Right cardiac atrium (tissue), 5 donors: ENCODE measurements around the gene CELF2. TPM values are rescaled to one million over a fixed set of nuclear protein-coding genes. Genes with fewer than 3 reads are reported as not detected.

Experiments
- ATAC-seq, 2 donors: fragments of 200-7000 bp; cut with Tn5 transposase; one replicate each; pipeline versions ENCODE4 v1.8.0 to v1.9.1; 2020; ENCODE audit warnings: moderate library complexity in 2 of 2, mild to moderate bottlenecking in 1 of 2
- DNase-seq, 3 donors: peaks; one replicate each; pipeline ENCODE4 v3.0.0-alpha.2; 2020
- H3K27ac ChIP-seq: one replicate; pipeline ENCODE4 v1.5.1; 2013; ENCODE audit warnings: mild to moderate bottlenecking, low read length, control low read depth, moderate library complexity
- H3K27me3 ChIP-seq: one replicate; pipeline ENCODE4 v1.6.1; 2013; ENCODE audit not compliant: control insufficient read depth, insufficient read depth
- H3K4me1 ChIP-seq: one replicate; pipeline ENCODE4 v1.6.1; 2013; ENCODE audit warnings: low read length; ENCODE audit not compliant: control insufficient read depth, insufficient read depth
- H3K4me3 ChIP-seq: one replicate; pipeline ENCODE4 v1.5.1; 2013; ENCODE audit warnings: low read length, control low read depth
- H3K9me3 ChIP-seq: one replicate; pipeline ENCODE4 v1.6.1; 2013; ENCODE audit warnings: low read length; ENCODE audit not compliant: control insufficient read depth
- WGBS: extraction: QIAGEN DNeasy Blood & Tissue Kit; methylation state at CpG from one replicate; pipeline ENCODE4 v1.1.7; 2013; 5-methylcytosine and 5-hydroxymethylcytosine counted together
- intact Hi-C, 4 donors: fragments of 100-400 bp; cut with DNase I; formaldehyde crosslinking; loops; one replicate each; pipeline versions ENCODE4 v1.11.0 to v1.14.0; 2022 to 2023
- polyA plus RNA-seq: library from polyadenylated mRNA; stranded (reverse); fragments of 200-250 nt; gene quantifications from one replicate; pipeline ENCODE4 v1.2.3, GENCODE V29; 2013
- total RNA-seq, 4 donors: library from RNA; stranded (reverse); fragmentation: NEBNext Ultra II Directional; extraction: Animal tissue kit (Norgen Biotek cat#: 25700); gene quantifications; one replicate each; pipeline ENCODE4 v1.2.1, GENCODE V29; 2021
- donor health status: healthy with polysubstance abuse.
- donor health status: DM: no; HTN: yes; CAD: no.
- donor health status: DM: no; HTN: no; CAD: no.
- donor health status: DM: no; HTN: yes; CAD: no; lungs with severe emphysema.
- donor health status: DM: yes; HTN: yes; CAD: no.

The CELF2 gene
- total and polyA plus RNA-seq, 5 donors: 19.4 to 87.0 (median 76.8) TPM

GRCh38 chr10:11012421-11013295 lies 5.0 kb upstream of the CELF2 start:
- 39% methylated on average over 15 of the region's 15 CpGs for WGBS
- no peak overlapping the region for H3K4me3 ChIP-seq
- intact Hi-C loops: loop anchor here in 2 of 4 donors (10.0 kb wide), 2 partner anchors 98 to 218 kb away; no protein-coding TSS in a partner anchor

DNA sequence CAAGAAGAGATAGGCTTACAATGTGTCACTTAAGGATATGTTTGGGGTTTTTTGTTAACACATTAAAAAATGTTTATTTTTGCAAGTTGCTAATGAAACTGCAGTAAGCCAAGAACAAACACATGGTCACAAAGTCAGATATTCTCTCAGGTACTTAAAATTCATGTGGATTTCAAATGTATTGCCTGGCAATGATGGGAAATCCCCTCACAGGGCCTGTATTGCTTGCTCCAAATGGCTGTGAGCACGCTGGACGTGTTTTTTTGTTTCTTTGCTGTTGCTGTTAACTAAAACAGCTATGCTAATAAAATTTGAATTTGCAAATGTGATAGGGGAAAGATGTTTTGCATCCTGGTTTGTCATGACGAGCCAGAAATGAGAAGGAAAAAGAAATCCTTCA lies 3.8 kb upstream of the CELF2 start:
- H3K4me1 ChIP-seq: peaks cover 2% of the 10 kb centered on the region
- no peak overlapping the region for H3K4me3 ChIP-seq
- ATAC-seq: no peak
- no peak overlapping the region for H3K27ac ChIP-seq
- no peaks in the 10 kb centered on the region for H3K9me3 ChIP-seq
- WGBS: 77% methylated on average over 3 of the region's 3 CpGs
- DNase-seq: no peak
- no peaks in the 10 kb centered on the region for H3K27me3 ChIP-seq
- intact Hi-C loops: loop anchor here in 2 of 4 donors (10.0 kb wide), 2 partner anchors 99 to 219 kb away; no protein-coding TSS in a partner anchor

More at GRCh38 chr10:11012421-11013295, 5.0 kb upstream of the CELF2 start:
- Histone ChIP-seq H3K27me3 (no peaks in the 10 kb centered on the region), H3K9me3 (no peaks in the 10 kb centered on the region), H3K4me1 (peaks cover 2% of the 10 kb centered on the region), H3K27ac (peak overlapping the region; percentile 62)
- ATAC-seq (no peak), DNase-seq (no peak)

DNA sequence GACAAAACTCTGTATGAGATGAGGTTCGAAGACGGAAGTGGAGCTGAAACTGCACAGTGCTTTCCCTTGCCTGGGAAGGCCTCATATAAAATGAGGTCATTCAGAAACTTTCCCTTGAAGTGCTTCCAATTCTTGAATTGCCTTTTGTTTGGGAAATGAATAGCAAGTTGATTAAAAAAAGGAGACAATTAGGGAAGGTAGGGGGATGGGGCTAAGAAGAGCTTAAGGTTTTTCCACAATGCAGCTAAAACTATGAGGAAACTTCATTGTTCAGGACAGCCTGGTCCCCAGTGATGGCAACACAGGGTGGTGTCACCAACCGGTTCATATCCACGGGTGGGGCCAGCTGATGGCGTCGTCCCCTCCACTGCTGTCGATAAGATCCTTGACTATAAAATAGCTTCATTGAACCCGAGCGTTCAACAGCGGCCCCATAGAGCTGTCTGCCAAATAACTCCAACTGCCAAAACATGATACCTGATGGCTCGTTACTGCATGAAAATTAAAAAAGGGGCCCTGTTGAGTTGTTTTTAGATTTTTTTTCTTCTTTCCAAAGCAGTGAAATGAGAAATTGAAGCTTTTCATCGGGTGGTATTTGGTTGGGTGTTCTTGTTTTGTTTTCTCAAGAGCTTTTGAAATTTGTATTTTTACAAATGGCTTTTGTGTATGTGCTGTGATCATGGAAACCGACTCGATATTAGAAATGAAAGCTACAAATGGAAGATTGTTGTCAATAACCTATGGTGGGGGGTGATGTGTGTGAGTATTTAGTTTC lies 2.8 kb upstream of the CELF2 start:
- no peak overlapping the region for H3K4me3 ChIP-seq
- 34% methylated on average over 14 of the region's 14 CpGs for WGBS
- H3K4me1 ChIP-seq: peaks cover 2% of the 10 kb centered on the region
- peak; percentile 14 to 66 for ATAC-seq
- H3K27ac ChIP-seq: peak overlapping the region; percentile 25
- DNase-seq: peak; percentile 56 to 74 (median 60)
- no peaks in the 10 kb centered on the region for H3K27me3 ChIP-seq
- no peaks in the 10 kb centered on the region for H3K9me3 ChIP-seq
- intact Hi-C loops: loop anchor here in 2 of 4 donors (10.0 kb wide), 2 partner anchors 100 to 220 kb away; no protein-coding TSS in a partner anchor

GRCh38 chr10:11015446-11015934 lies 2.2 kb upstream of the CELF2 start:
- Histone ChIP-seq H3K27me3 (no peaks in the 10 kb centered on the region), H3K4me1 (peaks cover 2% of the 10 kb centered on the region), H3K9me3 (no peaks in the 10 kb centered on the region), H3K4me3 (no peak overlapping the region), H3K27ac (no peak overlapping the region)
- WGBS: 70% methylated on average over 2 of the region's 2 CpGs
- ATAC-seq: no peak
- intact Hi-C loops: loop anchor here in 2 of 4 donors (10.0 kb wide), 2 partner anchors 101 to 221 kb away; no protein-coding TSS in a partner anchor
- no peak for DNase-seq

DNA sequence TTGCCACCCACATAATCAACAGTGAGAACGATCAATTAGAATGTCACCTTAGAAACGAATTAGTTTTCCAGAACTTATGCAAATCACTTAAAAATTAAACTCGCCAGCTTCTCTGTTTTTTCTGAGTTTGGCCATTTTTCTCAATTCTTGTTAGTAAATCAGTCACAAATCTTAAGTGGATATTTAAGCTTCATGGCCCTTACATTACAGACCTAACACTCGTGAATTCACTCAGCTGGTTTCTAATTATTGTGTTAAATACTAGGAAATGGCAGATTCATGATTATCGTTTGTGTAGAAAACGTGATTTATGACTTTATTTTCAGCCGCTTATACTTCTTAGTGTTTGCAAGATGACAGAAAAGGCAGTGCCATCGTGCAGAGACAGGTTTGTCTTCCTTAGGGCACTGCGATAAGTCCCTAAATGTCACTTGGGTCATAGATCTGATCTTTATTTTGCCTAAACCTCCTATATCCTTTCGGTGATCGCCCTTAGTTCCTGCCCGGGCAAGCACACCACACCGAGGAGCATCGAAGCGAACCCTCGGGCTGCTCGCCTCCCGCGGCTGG lies 587 bp upstream of the CELF2 start:
- Histone ChIP-seq H3K27me3 (no peaks in the 10 kb centered on the region), H3K27ac (peak overlapping the region; percentile 94), H3K4me3 (peak overlapping the region; percentile 66), H3K4me1 (peaks cover 4% of the 10 kb centered on the region), H3K9me3 (no peaks in the 10 kb centered on the region)
- intact Hi-C loops: loop anchor here in 2 of 4 donors (10.0 kb wide), 2 partner anchors 102 to 222 kb away; no protein-coding TSS in a partner anchor
- ATAC-seq (no peak), DNase-seq (no peak)
- WGBS: 27% methylated on average over 19 of the region's 19 CpGs

GRCh38 chr10:11018432-11018841 lies 765 bp downstream of the CELF2 start:
- Histone ChIP-seq H3K4me3 (peak overlapping the region; percentile 66), H3K4me1 (peaks cover 4% of the 10 kb centered on the region), H3K9me3 (no peaks in the 10 kb centered on the region), H3K27me3 (no peaks in the 10 kb centered on the region), H3K27ac (peak overlapping the region; percentile 94)
- WGBS: 2% methylated on average over 57 of the region's 57 CpGs
- intact Hi-C loops: loop anchor here in 2 of 4 donors (10.0 kb wide), 2 partner anchors 104 to 224 kb away; no protein-coding TSS in a partner anchor
- peak; percentile 47 to 77 (median 77) for DNase-seq
- peak; percentile 32 to 41 for ATAC-seq

GRCh38 chr10:11018855-11019631 lies 1.4 kb downstream of the CELF2 start:
- no peaks in the 10 kb centered on the region for H3K9me3 ChIP-seq
- peak overlapping the region; percentile 66 for H3K4me3 ChIP-seq
- intact Hi-C loops: loop anchor here in 2 of 4 donors (10.0 kb wide), 2 partner anchors 104 to 224 kb away; no protein-coding TSS in a partner anchor
- DNase-seq (no peak), ATAC-seq (no peak)
- peaks cover 4% of the 10 kb centered on the region for H3K4me1 ChIP-seq
- 18% methylated on average over 11 of the region's 11 CpGs for WGBS
- no peaks in the 10 kb centered on the region for H3K27me3 ChIP-seq
- peak overlapping the region; percentile 76 for H3K27ac ChIP-seq

DNA sequence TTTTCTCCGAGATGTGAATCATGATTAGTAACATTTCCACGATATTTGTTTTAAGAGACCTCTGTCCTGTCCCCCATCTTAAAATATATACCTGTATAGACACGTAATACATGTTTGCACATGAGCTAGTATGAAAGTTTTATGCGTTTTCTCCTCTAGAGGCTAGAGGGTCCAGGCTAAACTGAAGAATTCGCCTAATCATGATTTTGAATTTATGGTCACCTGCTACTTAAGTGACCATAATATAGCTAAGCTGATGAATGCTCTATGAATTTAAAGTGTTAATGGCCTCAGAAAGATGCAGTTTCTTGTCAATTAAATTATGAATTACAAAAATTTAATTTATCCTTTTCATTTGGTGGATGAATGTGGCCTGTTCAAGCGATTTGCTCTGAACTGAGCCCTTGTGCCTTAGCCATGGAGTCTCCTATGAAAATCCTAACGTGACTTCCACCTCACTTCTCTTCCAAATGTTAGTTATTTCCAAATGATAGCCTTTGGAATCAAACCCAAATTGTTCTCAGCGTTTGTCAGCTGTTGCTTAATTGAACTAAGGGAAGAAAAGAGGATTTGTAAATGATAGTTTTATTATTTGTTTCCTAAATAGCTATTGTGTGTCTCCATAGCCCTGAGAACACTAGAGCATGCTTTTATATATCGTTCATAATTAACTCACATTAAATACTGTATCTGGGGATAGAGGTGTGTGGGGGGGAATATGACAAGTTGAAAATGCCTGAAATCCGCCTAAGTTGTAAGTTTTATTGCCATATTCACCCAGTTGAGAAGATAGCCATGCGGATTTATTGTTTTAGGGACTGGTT lies 2.3 kb downstream of the CELF2 start:
- no peaks in the 10 kb centered on the region for H3K27me3 ChIP-seq
- peaks cover 3% of the 10 kb centered on the region for H3K4me1 ChIP-seq
- H3K9me3 ChIP-seq: no peaks in the 10 kb centered on the region
- no peak overlapping the region for H3K27ac ChIP-seq
- DNase-seq: no peak
- no peak for ATAC-seq
- 55% methylated on average over 11 of the region's 11 CpGs for WGBS
- peak overlapping the region; percentile 66 for H3K4me3 ChIP-seq
- intact Hi-C loops: loop anchor here in 2 of 4 donors (10.0 kb wide), 3 partner anchors 105 to 245 kb away; no protein-coding TSS in a partner anchor

DNA sequence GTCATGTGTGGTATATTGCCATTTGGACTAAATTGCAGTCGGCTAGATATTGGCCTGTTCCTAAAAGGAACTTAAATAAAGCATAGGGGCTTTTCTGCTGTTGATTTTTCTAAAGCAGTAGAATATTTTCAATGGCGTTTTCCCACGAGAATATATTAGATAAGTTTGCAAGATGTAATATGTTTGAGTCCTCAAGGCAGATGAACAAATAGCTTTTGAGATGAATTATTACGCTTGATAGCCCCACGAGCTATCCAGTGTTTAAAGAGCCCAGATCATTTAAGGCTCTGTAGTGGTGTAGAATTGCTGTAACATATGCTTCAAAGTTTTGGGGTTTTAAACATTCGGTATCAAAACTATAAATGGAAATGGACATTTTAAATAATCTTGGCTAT lies 2.9 kb downstream of the CELF2 start:
- Histone ChIP-seq H3K27ac (no peak overlapping the region), H3K9me3 (no peaks in the 10 kb centered on the region), H3K27me3 (no peaks in the 10 kb centered on the region), H3K4me1 (peaks cover 4% of the 10 kb centered on the region), H3K4me3 (peak overlapping the region; percentile 66)
- WGBS: 46% methylated on average over 6 of the region's 6 CpGs
- ATAC-seq: no peak
- intact Hi-C loops: loop anchor here in 1 of 4 donors (10.0 kb wide), 1 partner anchor 244 kb away; no protein-coding TSS in a partner anchor
- DNase-seq: no peak
